HG03571 (cell line): Measurements from ENCODE around the gene LMX1B.
"Not testable (repeated sequence)": the region's sequence is repeated elsewhere in the genome, so short reads cannot be mapped to it uniquely, and the experiment has no call there.

Experiments used
- ATAC-seq: cut with Tn5 transposase; IDR thresholded peaks from one replicate; pipeline ENCODE4 v1.9.1; 2021; ENCODE audit not compliant: unreplicated experiment

Gene LMX1B

DNA sequence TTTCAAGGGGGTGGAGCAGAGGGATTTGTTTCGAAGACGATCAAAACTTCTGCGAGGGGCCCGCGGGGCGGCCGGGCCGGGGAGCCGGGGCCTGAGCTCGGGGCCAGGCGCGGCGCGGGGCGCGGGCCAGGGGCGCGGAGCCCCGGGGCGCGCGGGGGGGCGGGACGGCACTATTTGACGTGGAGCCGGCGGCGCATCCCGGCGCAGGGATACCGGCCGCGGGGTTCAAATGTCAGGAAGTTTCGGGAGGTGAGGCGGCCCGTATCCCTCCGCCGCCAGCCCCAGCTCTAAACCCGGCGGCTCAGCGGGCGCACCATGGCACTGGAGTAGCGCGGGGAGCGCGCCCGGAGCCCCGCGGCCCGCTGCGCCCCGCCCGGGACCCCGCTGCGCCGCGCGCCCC, at the start of gene LMX1B:
Gene LMX1B, plus strand, starts transcription at position 278 of the 400 bp plus-strand sequence. CDS start 522 bp downstream, outside the sequence.
- no peak for ATAC-seq

DNA sequence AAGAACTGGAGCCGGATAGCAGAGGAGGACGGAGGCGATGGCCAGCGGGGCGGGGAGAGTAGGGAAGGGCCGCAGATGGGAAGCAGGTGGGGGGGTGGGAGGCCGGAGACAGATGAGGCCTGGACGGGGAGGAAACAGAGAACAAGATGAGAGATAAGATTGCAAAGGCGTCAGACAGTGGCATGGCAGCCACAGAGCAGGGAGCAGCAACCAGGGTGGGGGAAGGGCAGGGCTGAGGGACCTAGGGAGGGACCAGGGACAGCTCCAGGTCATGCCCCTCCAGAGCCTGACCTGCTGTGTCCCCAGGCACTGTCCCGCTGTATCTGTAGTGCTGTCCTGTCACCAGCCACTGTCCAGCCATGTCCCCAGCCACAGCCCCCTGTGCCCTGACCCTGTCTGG, 49.6 kb upstream of the LMX1B start:
- no peak for ATAC-seq

DNA sequence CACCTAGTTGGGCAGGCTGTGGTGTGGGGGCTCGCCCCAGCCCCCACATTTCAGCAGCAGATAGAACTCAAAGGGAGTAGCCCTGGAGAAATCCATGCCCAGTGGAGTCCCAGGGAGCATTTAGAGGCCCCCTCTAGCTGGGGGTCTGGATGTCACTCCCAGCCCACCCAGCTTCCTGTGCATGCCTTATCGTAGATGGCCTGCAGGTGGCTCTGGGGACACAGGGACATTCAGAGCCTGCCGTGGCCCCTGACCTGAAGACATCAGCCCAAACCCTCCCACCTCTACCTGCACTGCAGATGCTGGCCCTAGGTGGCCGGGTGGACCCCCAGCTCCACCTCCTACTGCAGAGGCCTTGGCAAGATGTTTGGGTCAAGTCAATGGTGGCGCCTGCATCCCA, 49.0 kb upstream of the LMX1B start:
- no peak for ATAC-seq

DNA sequence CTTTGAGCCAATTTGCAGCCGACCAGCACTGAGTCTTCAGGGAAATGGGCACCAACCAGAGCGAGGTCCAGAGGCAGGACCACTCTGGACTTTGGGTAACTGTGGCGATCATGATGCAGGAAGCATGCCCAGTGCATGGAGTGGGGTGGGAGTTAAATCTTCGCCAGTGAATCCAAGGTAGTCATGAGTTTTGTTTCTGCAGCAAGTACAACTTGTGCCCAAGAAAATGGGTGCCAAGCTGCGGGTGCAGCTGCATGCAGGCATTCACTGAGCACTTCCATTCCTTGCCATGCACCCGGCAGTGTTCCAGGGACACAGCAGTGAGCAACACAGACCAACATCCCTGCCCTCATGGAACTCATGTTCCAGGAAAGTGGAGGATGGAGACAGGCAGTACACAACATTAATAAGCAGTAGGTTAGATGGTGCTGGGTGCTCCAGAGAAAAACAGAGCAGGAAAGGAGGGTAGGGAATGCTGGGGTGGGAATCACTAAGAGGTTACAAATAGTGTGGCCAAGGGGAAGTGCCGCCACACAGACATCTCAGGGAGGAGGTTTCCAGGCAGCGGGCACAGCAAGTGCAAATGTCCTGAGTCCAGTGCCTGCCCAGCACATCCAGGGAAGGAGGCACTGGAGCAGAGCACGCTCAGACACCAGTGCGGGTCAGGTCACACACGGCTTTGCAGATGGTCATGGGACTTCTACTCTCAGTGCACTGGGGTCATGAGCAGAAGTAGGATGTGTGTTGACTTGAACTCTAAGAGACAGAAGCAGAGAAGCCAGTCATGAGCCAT, 48.2 kb upstream of the LMX1B start:
- ATAC-seq = no peak

DNA sequence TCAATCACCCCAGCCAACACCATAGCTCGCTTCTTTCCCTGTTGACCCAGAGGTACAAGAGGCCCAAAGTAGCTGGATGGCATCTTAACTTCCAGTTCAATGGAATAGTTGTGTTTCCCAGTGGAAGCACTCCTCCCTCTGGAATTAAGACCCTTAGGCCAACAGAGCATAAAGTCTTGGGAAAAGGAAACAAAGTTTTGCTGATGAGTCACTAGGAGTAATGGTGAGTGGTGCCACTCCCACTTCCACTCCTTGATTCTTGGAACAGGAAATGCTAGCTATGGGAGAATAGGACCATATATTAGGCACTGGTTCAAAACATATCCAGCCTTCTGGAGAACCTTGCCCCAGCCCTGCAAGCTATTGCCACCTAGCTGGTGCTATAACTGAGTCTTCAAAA, 44.7 kb upstream of the LMX1B start:
- no peak for ATAC-seq

DNA sequence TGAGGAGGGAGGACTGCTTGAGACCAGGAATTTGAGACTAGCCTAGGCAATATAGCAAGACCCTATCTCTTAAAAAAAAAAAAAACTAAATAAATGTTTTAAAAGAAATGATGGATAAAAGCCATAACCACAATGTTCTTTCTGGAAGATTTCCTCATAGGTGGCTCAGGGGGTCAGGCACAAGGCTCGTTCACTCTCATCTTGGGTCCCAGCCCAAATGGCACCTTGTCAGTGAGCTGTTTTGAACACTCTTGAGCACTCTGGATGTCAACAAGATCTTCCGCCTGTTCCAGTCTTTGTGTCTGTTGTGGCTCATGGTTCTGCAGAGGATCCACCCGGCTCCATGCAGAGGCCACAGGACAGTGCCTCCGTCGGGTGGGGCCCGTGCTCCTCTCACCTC, 35.7 kb upstream of the LMX1B start:
- no peak for ATAC-seq

DNA sequence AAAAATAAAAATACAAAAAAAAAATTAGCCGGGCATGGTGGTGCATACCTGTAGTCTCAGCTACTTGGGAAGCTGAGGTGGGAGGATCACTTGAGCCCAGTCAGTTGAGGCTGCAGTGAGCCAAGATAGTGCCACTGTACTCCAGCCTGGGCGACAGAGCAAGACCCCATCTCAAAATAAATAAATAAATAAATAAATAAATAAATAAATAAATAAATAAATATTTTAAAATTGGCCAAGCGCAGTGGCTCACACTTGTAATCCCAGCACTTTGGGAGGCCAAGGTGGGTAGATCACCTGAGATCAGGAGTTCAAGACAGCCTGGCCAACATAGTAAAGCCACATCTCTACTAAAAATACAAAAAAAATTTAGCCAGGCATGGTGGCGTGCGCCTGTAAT, 33.4 kb upstream of the LMX1B start:
- not testable (repeated sequence) for ATAC-seq

DNA sequence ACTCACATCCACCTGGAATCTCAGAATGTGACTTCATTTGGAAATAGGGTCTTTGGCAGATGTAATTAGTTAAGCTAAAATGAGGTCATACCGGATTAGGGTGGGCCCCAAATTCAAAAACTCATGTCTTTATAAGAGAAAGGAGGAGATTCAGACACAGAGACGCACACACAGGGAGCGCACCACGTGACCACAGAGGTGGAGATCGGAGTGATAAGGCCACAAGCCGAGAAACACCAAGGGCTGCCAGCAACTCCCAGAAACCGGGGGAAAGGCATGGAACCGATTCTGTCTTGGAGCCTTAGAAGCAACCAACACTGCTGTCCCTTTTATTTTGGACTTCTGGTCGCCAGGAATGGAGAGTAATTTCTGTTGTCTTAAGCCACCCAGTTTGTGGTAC, 31.8 kb upstream of the LMX1B start:
- ATAC-seq = no peak

DNA sequence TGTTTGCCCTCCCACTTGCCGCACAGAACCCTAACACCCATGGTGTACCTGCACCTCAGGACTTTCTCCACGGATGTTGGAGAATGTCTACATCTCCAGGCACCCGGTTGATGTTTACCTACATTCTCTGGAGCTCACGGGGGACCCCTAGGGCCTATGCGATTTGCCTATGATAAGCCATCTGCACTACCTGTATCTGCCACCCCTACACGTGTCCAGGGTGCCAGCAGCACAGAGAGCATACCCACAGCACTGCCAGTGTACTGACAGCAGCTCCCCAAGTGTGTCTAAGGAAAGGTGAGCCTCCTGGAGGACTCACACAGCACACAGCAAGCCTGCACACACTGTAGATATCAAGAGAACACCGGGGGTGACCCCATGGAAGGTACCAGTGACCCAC, 31.3 kb upstream of the LMX1B start:
- ATAC-seq = no peak

DNA sequence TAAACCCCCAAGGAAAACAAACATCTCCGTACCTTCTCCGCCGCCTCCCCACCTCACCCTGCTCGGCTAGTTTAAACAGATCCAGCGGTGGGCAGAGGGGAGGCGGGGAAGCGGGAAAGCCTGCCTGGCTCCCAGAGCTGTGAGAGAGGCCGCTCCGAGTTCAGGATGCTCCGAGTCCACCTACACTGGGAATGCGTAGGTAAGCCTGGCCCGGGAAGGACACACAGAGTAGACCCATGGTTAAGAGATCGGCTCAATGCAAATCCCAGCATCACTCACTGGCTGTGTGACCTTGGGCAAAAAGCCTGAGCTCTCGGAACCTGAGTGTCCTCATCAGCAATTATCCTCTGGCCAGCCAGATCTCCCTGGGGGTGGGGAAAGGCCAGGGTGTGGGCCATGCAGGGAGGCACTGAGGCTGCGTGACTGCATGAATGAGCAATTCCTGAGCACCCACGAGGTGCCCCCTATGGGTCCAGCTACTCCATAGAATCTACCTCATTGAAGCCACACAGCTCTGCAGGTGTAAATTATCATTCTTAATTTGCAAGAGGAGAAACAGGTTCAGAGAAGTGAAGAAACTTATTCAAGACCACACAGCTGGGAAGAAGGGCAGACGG, 30.5 kb upstream of the LMX1B start:
- no peak for ATAC-seq

DNA sequence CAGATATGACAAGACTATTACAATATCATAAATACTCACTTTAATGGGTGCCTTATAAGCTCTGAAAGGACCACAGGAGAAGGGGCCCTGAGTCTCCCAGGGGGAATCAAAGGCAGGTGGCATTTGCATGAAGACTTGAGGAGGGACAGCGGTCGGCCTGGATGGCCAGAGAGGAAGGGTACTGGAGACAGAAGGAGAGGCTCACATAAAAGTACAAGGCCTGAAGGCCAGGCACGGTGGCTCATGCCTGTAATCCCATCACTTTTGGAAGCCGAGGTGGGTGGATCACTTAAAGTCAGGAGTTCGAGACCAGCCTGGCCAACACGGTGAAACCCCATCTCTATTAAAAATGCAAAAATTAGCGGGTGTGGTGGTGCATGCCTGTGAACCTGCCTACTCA, 29.1 kb upstream of the LMX1B start:
- ATAC-seq = no peak

DNA sequence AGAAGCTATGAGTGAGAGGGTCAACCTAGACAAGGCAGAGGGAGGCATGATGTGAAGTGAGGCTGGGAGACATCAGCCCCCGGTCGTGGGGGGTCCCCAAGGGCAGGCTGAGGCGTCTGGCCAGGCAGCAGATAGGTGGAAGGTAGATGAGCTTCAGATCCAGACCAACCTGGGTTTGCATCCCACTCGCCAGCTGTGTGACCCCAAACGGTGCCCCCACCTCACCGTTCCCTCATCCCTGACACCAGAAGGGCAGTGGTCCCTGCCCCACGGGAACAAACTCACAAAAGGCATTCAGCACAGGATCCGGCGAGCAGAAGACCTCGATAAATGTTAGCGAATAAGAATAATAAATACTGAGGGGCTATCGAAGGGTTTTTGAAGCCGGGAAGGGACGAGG, 27.5 kb upstream of the LMX1B start:
- no peak for ATAC-seq

DNA sequence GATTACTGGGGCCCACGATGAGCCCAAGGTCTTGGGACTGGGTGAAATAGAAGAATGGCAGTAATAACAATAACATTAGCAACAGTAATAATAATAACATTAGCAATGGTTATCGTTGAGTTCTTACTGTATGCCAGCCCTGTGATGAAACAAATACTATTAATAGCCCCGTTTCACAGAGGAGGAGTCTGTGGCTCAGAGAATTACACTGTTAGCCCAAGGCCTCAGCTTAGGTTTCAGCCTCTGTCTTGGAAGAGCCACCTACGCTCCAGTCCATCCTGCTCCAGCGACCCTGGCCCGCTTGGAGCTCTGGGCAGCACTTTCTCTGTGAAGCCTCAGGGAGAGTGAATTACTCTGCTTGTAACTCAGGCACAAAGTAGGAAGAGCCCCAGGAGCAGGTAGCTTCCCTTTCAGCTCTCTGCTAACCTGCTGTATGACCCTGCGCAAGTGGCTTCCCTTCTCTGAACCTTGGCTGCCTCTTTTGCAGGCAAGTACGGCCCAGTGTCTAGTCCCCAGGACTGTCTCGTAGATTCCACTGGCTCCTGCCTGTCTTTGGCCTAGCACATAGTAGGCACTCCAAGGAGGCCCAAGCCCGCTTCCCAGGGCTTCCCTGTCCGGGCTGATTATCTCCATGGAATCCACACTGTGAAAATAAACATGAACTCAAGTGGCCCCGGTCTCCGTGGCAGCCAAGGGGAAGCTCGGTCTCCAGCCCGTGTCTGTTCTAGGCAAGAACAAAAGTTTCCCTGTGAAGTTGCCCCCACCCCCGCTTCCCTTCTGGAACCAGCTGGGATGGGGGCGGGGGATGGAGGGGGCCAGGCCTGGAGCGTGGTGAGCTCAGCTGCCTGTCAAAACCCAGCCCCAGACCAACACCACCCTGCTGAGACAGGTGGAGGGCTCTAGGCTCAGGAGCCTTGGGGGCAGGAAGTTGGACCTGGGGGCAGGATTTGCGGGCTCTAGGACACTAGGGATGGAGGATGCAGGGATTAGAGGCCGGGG, 26.2 kb upstream of the LMX1B start:
- no peak for ATAC-seq

DNA sequence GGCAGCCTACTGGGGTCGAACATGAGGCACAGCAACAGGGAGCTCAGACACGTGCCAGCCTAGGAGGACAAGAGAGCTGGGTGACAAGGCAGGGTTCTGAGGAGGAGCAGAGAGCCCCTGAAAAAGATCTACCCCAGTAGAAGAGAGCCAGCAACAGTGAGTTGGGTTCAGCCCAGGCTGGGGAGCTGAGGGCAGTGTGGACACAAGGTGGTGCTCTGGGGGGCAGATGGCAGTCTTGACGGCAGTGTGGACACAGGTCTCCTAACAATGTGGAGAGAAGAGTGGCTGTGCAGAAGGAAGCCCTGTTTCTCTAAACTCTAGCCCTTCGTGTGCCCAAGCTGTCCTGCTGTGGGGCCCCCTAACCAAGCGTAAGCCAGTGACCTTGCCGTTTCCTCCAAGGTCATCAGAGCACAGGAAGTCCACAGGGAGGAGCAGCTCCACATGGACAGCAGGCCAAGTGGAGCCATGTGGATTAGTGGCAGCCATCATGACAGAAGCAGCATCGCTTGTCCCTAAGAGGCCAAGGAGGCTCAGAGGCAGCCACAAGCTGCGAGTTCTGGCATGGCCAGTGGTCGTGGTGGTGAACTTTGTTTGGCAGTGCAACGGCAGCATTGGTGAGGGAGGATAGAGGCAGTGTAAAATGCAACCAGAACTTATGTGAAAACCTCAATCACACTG, 25.1 kb upstream of the LMX1B start:
- ATAC-seq = no peak

DNA sequence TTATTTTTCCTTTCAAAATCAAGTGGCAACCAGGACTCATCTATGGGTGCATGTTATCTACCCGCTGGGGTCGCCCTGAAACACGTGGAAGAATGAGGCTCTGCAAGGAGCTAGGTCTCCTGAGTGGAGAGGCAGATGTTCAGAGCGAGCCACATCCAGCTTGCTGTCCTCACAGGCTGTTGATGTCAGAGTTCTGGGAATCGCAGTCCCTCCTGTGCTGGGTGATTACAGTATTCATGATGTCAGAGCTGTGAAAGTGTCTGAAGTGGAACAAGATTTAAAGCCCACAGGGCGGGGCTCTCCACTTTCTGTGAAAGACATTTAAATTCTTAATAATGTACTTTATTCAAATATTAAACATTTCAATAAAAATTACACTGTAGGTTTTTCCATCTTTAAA, 24.4 kb upstream of the LMX1B start:
- no peak for ATAC-seq

DNA sequence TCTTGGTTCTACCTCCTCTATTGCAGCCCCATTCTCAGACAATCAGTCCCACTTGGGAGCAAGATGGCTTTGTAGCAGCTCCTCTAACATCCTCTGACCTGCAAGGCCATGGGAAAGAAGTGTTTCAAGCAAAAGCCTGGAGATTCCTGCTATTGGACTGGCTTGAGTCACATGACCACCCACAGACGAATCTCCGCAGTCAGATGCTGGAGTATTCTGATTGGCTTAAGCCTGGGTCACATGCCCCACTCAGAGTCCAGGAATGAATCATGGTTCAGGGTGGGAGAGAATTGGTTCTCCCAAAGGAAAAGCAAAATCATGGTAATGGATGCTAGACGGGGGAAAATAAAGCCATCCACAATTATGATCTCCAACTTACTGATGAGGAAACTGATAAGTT, 22.6 kb upstream of the LMX1B start:
- no peak for ATAC-seq

DNA sequence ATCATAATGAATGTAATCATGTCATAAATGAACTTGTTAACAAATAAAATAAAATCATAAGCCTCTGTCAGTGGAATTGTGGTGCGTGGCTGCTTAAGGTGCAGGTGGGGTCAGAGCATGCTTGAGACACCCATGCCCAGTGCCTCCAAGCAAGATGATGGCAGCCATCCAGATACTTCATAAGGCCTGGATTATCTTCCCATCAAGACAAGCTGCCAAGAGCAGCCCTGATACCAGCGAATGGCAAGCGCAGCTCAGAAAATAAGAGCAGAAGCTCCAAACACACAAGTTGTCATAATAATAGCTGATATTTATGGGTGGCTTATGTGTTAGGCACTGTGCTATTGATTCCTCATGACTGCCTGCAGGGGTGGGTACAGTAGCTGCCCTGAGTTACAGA, 21.8 kb upstream of the LMX1B start:
- no peak for ATAC-seq

DNA sequence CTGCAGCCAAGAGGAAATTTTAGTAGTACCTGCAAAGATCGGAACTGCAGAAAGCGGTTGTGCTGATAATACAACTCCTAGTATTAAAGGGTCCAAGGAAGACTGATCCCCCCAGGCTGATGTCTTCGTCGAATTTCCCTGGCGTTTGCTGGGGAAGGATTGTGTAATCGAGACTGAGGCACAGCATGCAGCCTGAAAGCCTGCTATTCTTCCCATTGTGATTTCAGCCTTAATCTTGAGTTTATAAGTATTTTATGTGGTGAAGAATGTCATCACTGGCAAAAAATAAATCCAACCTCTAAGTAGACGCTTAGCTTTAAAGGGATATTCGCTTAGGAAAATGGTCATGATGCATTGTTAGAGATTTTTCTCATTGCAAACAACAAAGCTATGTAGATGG, 21.3 kb upstream of the LMX1B start:
- ATAC-seq = no peak

DNA sequence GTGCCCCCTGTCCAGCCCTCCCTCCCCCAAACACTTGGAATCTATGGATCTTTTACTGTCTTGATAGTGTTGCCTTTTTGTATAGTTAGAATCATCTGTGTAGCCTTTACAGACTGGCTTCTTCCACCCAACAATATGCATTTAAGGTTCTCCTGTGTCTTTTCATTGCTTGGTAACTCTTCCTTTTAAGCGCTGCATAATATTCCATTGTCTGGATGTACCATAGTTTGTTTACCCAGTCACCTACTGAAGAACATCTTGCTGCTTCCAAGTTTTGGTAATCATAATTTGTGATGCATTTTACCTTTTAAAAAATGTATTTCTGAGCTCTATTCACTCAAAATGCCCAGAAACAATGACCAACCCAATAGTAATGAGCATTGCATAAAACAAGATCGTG, 17.7 kb upstream of the LMX1B start:
- no peak for ATAC-seq

DNA sequence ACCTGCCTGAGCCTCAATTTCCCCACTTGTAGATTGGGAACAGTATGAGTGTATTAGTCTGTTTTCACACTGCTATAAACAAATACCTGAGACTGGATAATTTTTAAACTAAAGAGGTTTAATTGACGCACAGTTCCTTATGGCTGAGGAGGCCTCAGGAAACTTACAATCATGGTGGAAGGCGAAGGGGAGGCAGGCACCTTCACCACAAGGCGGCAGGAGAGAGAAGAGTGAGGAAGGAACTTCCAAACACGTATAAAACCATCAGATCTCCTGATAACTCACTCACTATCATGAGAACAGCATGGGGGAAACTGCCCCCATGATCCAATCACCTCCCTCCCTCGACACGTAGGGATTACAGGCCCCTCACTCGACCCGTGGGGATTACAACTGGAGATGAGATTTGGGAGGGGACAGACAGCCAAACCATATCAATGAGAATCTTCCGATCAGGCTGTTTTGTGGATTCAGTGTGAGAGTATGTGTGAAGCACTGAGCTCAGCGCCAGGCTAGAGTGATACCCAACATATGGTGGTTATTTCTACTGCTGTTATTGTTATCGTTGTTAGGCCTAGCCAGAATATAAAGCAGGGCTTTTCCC, 14.6 kb upstream of the LMX1B start:
- ATAC-seq = no peak
